Urothelium cell line (cell line): ENCODE measurements around the gene MSI2.

Source experiments
- DNase-seq: peaks from one replicate; pipeline ENCODE4 v3.0.0; 2011; ENCODE audit warnings: low spot score, mixed read lengths
- FAIRE-seq: peaks from 2 replicates; lab custom pipeline; 2011; peaks lifted over from hg19 to GRCh38; lab: Jason Lieb, UNC

MSI2 gene

GRCh38 chr17:57406981-57407286, 150.6 kb downstream of the MSI2 start:
- no peak for FAIRE-seq
- DNase-seq = no peak

- no peak for DNase-seq
- no peak for FAIRE-seq
Observed at GRCh38 chr17:57407287-57408070, 151.2 kb downstream of the MSI2 start.

GRCh38 chr17:57408071-57408811, 151.9 kb downstream of the MSI2 start:
- FAIRE-seq (no peak), DNase-seq (no peak)

- FAIRE-seq (no peak), DNase-seq (no peak)
Observed at GRCh38 chr17:57410169-57410568, 153.8 kb downstream of the MSI2 start.

- DNase-seq (no peak), FAIRE-seq (no peak)
Observed at GRCh38 chr17:57412520-57413096, 156.3 kb downstream of the MSI2 start.

GRCh38 chr17:57413848-57414651, 157.7 kb downstream of the MSI2 start:
- no peak for DNase-seq
- FAIRE-seq = no peak

GRCh38 chr17:57415751-57416207, 159.5 kb downstream of the MSI2 start:
- FAIRE-seq (peak; percentile 69), DNase-seq (no peak)

- FAIRE-seq (no peak), DNase-seq (no peak)
Observed at GRCh38 chr17:57416369-57416768, 160.0 kb downstream of the MSI2 start.

GRCh38 chr17:57417956-57418355, 161.6 kb downstream of the MSI2 start:
- FAIRE-seq (no peak), DNase-seq (no peak)

GRCh38 chr17:57418463-57419246, 162.3 kb downstream of the MSI2 start:
- no peak for DNase-seq
- FAIRE-seq = no peak

GRCh38 chr17:57419940-57420550, 163.7 kb downstream of the MSI2 start:
- FAIRE-seq (no peak), DNase-seq (no peak)

GRCh38 chr17:57420734-57421717, 164.7 kb downstream of the MSI2 start:
- DNase-seq (no peak), FAIRE-seq (peak; percentile 30)

- no peak for FAIRE-seq
Observed at GRCh38 chr17:57422574-57423164, 166.3 kb downstream of the MSI2 start.

GRCh38 chr17:57423541-57423940, 167.2 kb downstream of the MSI2 start:
- FAIRE-seq (no peak), DNase-seq (no peak)

More at GRCh38 chr17:57422574-57423164, 166.3 kb downstream of the MSI2 start:
- peak; percentile 79 for DNase-seq

- no peak for FAIRE-seq
Observed at GRCh38 chr17:57424273-57424672, 167.9 kb downstream of the MSI2 start.

GRCh38 chr17:57424777-57425188, 168.5 kb downstream of the MSI2 start:
- peak; percentile 58 for DNase-seq
- no peak for FAIRE-seq

More at GRCh38 chr17:57424273-57424672, 167.9 kb downstream of the MSI2 start:
- DNase-seq = no peak

- DNase-seq = no peak
- FAIRE-seq = no peak
Observed at GRCh38 chr17:57425431-57425830, 169.1 kb downstream of the MSI2 start.
